NOMO-1 treated with dmso at 0.1 percent for 144 hours (cell line): Measurements from ENCODE around the gene GRAP2.

Experiments
- DNase-seq: peaks from one replicate; lab custom pipeline; 2025; ENCODE audit not compliant: unreplicated experiment; lab: John Stamatoyannopoulos, UW

The GRAP2 gene

GRCh38 chr22:39962071-39962470 is 61.2 kb downstream of the GRAP2 start:
- DNase-seq, result no peak

GRCh38 chr22:39965748-39966147 is 64.9 kb downstream of the GRAP2 start:
- no peak for DNase-seq

GRCh38 chr22:39966470-39966869 is 65.6 kb downstream of the GRAP2 start:
- no peak for DNase-seq

- DNase-seq, result no peak
These were observed 66.4 kb downstream of the GRAP2 start for GRCh38 chr22:39967103-39967829.

- no peak for DNase-seq
These were observed 67.4 kb downstream of the GRAP2 start for GRCh38 chr22:39967996-39968972.

- no peak for DNase-seq
These were observed 69.9 kb downstream of the GRAP2 start for GRCh38 chr22:39970742-39971141.

- no peak for DNase-seq
These were observed 71.8 kb downstream of the GRAP2 start for GRCh38 chr22:39972641-39973040.

GRCh38 chr22:39973656-39974055 is 72.8 kb downstream of the GRAP2 start:
- DNase-seq, result no peak

GRCh38 chr22:39974065-39974464 is 73.2 kb downstream of the GRAP2 start:
- no peak for DNase-seq

GRCh38 chr22:39979048-39979447 is 78.2 kb downstream of the GRAP2 start:
- DNase-seq, result no peak

GRCh38 chr22:39979458-39979857 is 78.6 kb downstream of the GRAP2 start:
- no peak for DNase-seq

GRCh38 chr22:39980596-39980995 is 79.7 kb downstream of the GRAP2 start:
- no peak for DNase-seq

GRCh38 chr22:39983346-39983745 is 82.5 kb downstream of the GRAP2 start:
- no peak for DNase-seq

- no peak for DNase-seq
These were observed 83.1 kb downstream of the GRAP2 start for GRCh38 chr22:39984006-39984405.

- DNase-seq, result no peak
These were observed 83.9 kb downstream of the GRAP2 start for GRCh38 chr22:39984746-39985145.

- no peak for DNase-seq
These were observed 84.6 kb downstream of the GRAP2 start for GRCh38 chr22:39985383-39986035.

- no peak for DNase-seq
These were observed 87.7 kb downstream of the GRAP2 start for GRCh38 chr22:39988386-39989114.

GRCh38 chr22:39989633-39990032 is 88.7 kb downstream of the GRAP2 start:
- no peak for DNase-seq

GRCh38 chr22:39990686-39991085 is 89.8 kb downstream of the GRAP2 start:
- DNase-seq, result no peak

- no peak for DNase-seq
These were observed 90.4 kb downstream of the GRAP2 start for GRCh38 chr22:39991159-39991860.
